ENCODE data around the gene RNF10. TPM values are rescaled to one million over a fixed set of nuclear protein-coding genes. Genes with fewer than 3 reads are reported as not detected.
A peak's percentile ranks its signal among the peaks of the same experiment; 100 is the strongest.

Gene RNF10
- total RNA-seq, 1 donor: 122 TPM

GRCh38 chr12:120498870-120499515 lies 35.2 kb upstream of the RNF10 start:
- H3K4me2 ChIP-seq (ENCODE audit: insufficient read depth, low read length): no peak overlapping the region
- H3K4me3 ChIP-seq (ENCODE audit: insufficient read depth, low read length): no peak overlapping the region
- TF ChIP-seq CTCF (IDR thresholded peaks at IDR 0.05; ENCODE audit: extremely low read depth, low read depth, low read length): no peak
- no peaks in the 10 kb centered on the region for H3K9me3 ChIP-seq (ENCODE audit: low read depth, low read length)
- peaks cover 19% of the 10 kb centered on the region for H4K20me1 ChIP-seq (ENCODE audit: insufficient read depth, low read length)
- peaks cover 30% of the 10 kb centered on the region for H3K36me3 ChIP-seq (ENCODE audit: insufficient read depth, low read length)
- H2AFZ ChIP-seq (ENCODE audit: low read length): no peak overlapping the region
- H3K27me3 ChIP-seq (ENCODE audit: insufficient read depth, low read length): no peaks in the 10 kb centered on the region
- DNase-seq (ENCODE audit: insufficient read length, low spot score, missing footprints): no peak
- H3K27ac ChIP-seq (ENCODE audit: low read depth, low read length): no peak overlapping the region
- peaks cover 20% of the 10 kb centered on the region for H3K4me1 ChIP-seq (ENCODE audit: insufficient read depth, low read length)
- peaks cover 40% of the 10 kb centered on the region for H3K79me2 ChIP-seq (ENCODE audit: insufficient read depth, low read length)

- peak; percentile 54 for DNase-seq (ENCODE audit: insufficient read length, low spot score, missing footprints)
- no peak overlapping the region for H3K4me2 ChIP-seq (ENCODE audit: insufficient read depth, low read length)
- no peaks in the 10 kb centered on the region for H3K9me3 ChIP-seq (ENCODE audit: low read depth, low read length)
- H2AFZ ChIP-seq (ENCODE audit: low read length): no peak overlapping the region
- no peaks in the 10 kb centered on the region for H3K27me3 ChIP-seq (ENCODE audit: insufficient read depth, low read length)
- peaks cover 30% of the 10 kb centered on the region for H3K79me2 ChIP-seq (ENCODE audit: insufficient read depth, low read length)
- peaks cover 19% of the 10 kb centered on the region for H4K20me1 ChIP-seq (ENCODE audit: insufficient read depth, low read length)
- H3K27ac ChIP-seq (ENCODE audit: low read depth, low read length): no peak overlapping the region
- H3K4me3 ChIP-seq (ENCODE audit: insufficient read depth, low read length): no peak overlapping the region
- TF ChIP-seq CTCF (IDR thresholded peaks at IDR 0.05; ENCODE audit: extremely low read depth, low read depth, low read length): no peak
- peaks cover 32% of the 10 kb centered on the region for H3K36me3 ChIP-seq (ENCODE audit: insufficient read depth, low read length)
- peaks cover 11% of the 10 kb centered on the region for H3K4me1 ChIP-seq (ENCODE audit: insufficient read depth, low read length)
Observed at GRCh38 chr12:120500581-120500980, 33.6 kb upstream of the RNF10 start.

GRCh38 chr12:120504587-120504986 lies 29.6 kb upstream of the RNF10 start:
- Histone ChIP-seq H3K27me3 (ENCODE audit: insufficient read depth, low read length) (no peaks in the 10 kb centered on the region), H3K9me3 (ENCODE audit: low read depth, low read length) (no peaks in the 10 kb centered on the region), H3K4me3 (ENCODE audit: insufficient read depth, low read length) (no peak overlapping the region), H4K20me1 (ENCODE audit: insufficient read depth, low read length) (no peaks in the 10 kb centered on the region), H3K36me3 (ENCODE audit: insufficient read depth, low read length) (peaks cover 24% of the 10 kb centered on the region), H3K79me2 (ENCODE audit: insufficient read depth, low read length) (no peaks in the 10 kb centered on the region), H3K4me2 (ENCODE audit: insufficient read depth, low read length) (no peak overlapping the region), H2AFZ (ENCODE audit: low read length) (no peak overlapping the region), H3K27ac (ENCODE audit: low read depth, low read length) (no peak overlapping the region), H3K4me1 (ENCODE audit: insufficient read depth, low read length) (no peaks in the 10 kb centered on the region)
- DNase-seq (ENCODE audit: insufficient read length, low spot score, missing footprints): no peak
- TF ChIP-seq CTCF (IDR thresholded peaks at IDR 0.05; ENCODE audit: extremely low read depth, low read depth, low read length): no peak

GRCh38 chr12:120508537-120508936 lies 25.6 kb upstream of the RNF10 start:
- Histone ChIP-seq H3K27ac (ENCODE audit: low read depth, low read length) (no peak overlapping the region), H3K27me3 (ENCODE audit: insufficient read depth, low read length) (no peaks in the 10 kb centered on the region), H3K36me3 (ENCODE audit: insufficient read depth, low read length) (peaks cover 20% of the 10 kb centered on the region), H3K4me2 (ENCODE audit: insufficient read depth, low read length) (no peak overlapping the region), H3K4me3 (ENCODE audit: insufficient read depth, low read length) (no peak overlapping the region), H3K9me3 (ENCODE audit: low read depth, low read length) (no peaks in the 10 kb centered on the region), H4K20me1 (ENCODE audit: insufficient read depth, low read length) (no peaks in the 10 kb centered on the region), H3K4me1 (ENCODE audit: insufficient read depth, low read length) (no peaks in the 10 kb centered on the region), H3K79me2 (ENCODE audit: insufficient read depth, low read length) (no peaks in the 10 kb centered on the region), H2AFZ (ENCODE audit: low read length) (no peak overlapping the region)
- no peak for DNase-seq (ENCODE audit: insufficient read length, low spot score, missing footprints)
- TF ChIP-seq CTCF (IDR thresholded peaks at IDR 0.05; ENCODE audit: extremely low read depth, low read depth, low read length): no peak
